Coronary artery (tissue), 2 donors: ENCODE results near the gene MYL6B.
A peak's percentile ranks its signal among the peaks of the same experiment; 100 is the strongest.

Source experiments
- DNase-seq: peaks from one replicate; pipeline ENCODE4 v3.0.0-alpha.2; 2017; ENCODE audit warnings: low spot score
- H3K27ac ChIP-seq, 2 donors: fragments of 200-600 bp; sonication (generic); one replicate each; pipeline ENCODE4 v1.5.1; 2016 to 2019
- H3K4me3 ChIP-seq: fragments of 200-600 bp; sonication (generic); 2 replicates; pipeline ENCODE4 v1.5.1; 2016; ENCODE audit warnings: mild to moderate bottlenecking, moderate library complexity
- TF ChIP-seq, protein P1 (sequence below): fragments of 200-600 bp; sonication (generic); IDR thresholded peaks from one replicate; pipeline ENCODE4 v1.5.1; 2019; ENCODE audit warnings: antibody characterized with exemption

The MYL6B gene

GRCh38 chr12:56158029-56158925 is 5.9 kb downstream of the MYL6B start, which contains the start of gene MYL6:
Gene MYL6 (plus strand): TSS chr12:56158359. CDS start chr12:56158402, 43 bp downstream.
- H3K27ac ChIP-seq = peak within 1 kb of the TSS; percentile 98 to 100
- DNase-seq = peak; percentile 97
- peak within 1 kb of the TSS; percentile 96 for H3K4me3 ChIP-seq
- TF ChIP-seq, protein P1, sequence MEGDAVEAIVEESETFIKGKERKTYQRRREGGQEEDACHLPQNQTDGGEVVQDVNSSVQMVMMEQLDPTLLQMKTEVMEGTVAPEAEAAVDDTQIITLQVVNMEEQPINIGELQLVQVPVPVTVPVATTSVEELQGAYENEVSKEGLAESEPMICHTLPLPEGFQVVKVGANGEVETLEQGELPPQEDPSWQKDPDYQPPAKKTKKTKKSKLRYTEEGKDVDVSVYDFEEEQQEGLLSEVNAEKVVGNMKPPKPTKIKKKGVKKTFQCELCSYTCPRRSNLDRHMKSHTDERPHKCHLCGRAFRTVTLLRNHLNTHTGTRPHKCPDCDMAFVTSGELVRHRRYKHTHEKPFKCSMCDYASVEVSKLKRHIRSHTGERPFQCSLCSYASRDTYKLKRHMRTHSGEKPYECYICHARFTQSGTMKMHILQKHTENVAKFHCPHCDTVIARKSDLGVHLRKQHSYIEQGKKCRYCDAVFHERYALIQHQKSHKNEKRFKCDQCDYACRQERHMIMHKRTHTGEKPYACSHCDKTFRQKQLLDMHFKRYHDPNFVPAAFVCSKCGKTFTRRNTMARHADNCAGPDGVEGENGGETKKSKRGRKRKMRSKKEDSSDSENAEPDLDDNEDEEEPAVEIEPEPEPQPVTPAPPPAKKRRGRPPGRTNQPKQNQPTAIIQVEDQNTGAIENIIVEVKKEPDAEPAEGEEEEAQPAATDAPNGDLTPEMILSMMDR = peak; percentile 5

DNA sequence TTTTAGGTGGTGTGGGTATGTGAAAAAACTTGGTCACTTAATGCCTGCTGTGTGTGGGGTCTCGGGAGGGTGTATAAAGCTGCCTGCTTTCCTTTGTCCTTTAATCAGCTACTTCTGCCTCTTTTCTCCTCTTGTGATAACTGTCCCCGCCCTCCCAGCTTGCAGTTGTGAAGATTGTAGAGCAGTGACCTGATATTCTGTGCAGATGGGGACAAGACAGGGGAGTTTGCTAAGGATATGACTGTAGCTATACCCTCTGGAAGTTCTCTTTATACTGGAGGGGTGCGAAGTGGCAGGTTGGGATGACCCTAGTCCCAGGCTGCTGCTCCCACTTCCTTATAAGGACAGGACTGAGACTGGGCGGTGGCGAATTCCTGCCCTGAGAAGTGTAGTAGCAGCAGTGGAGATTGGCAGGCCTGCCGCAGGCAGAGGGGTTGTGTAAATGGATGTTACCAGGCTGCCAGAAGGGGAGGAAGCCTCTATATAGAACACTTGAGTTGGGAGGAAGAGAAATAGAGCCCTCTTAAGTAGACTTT is 6.6 kb downstream of the MYL6B start:
- DNase-seq = peak; percentile 92
- Histone ChIP-seq H3K27ac (peak overlapping the region; percentile 98 to 100), H3K4me3 (peak overlapping the region; percentile 96)
- TF ChIP-seq, protein P1 = no peak

- TF ChIP-seq, protein P1 = no peak
- Histone ChIP-seq H3K4me3 (peak overlapping the region; percentile 96), H3K27ac (peak overlapping the region; percentile 98 to 100)
- no peak for DNase-seq
Measured at GRCh38 chr12:56159482-56160192, 7.2 kb downstream of the MYL6B start.

DNA sequence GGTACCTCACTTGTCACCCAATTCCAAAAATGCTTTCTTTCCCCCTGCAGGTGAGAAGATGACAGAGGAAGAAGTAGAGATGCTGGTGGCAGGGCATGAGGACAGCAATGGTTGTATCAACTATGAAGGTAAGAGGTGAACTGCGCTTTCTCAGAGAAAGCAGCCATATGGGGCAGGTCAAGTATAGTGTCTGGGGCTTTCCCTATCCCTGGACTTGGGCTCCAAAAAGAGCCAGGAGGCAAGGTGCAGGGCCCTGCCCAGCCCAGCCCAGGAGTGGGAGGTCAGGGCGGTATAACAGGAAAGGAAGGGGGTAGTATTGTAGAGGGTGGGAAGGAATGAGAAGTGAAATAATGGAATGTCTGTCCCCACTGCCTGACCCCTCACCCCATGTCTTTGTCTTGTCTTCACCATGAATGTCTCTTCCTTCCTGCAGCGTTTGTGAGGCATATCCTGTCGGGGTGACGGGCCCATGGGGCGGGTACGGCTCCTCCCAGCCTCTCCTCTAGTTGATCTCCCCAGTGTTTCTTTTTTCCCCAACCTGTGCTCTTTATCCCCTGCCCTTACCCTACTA is 7.9 kb downstream of the MYL6B start:
- TF ChIP-seq, protein P1 = no peak
- DNase-seq = no peak
- Histone ChIP-seq H3K4me3 (peak overlapping the region; percentile 96), H3K27ac (peak overlapping the region; percentile 98 to 100)

DNA sequence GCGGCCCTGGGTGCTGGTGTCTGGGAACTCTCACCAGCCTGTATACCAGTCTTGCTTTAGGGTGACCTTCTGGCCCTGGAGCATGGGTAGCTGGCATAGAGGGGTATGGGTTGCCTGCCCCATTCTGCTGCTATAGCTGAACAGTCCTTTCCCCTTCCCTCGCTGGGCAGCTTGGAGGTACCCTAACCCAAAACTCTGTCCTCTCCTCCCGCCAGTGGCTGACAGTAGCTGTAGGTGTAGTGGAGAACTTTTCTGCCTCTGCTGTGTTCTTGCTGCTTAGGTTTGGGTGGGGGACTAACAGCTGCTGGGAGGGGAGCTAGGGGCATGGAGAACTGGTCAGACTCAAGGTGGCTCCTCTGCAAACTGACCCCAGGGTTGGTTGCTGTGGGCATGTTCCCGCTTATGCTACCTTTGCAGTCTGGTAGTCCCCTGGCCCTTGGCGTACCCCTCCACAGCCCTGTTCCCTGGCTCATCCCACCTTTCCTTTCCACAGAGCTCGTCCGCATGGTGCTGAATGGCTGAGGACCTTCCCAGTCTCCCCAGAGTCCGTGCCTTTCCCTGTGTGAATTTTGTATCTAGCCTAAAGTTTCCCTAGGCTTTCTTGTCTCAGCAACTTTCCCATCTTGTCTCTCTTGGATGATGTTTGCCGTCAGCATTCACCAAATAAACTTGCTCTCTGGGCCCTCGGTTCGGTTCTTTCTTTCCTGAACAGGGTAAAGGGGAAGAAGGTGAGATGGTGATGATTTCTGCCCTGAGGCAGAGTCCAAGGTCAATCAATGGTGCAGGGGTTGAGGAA is 8.7 kb downstream of the MYL6B start:
- Histone ChIP-seq H3K4me3 (peak overlapping the region; percentile 96), H3K27ac (peak overlapping the region; percentile 98 to 100)
- TF ChIP-seq, protein P1 = no peak
- DNase-seq = no peak

- peak overlapping the region; percentile 98 to 100 for H3K27ac ChIP-seq
- TF ChIP-seq, protein P1 = no peak
- peak overlapping the region; percentile 96 for H3K4me3 ChIP-seq
- no peak for DNase-seq
Measured at GRCh38 chr12:56161690-56162351, 9.4 kb downstream of the MYL6B start.
